Measurements from ENCODE around the gene CCDC17.

CCDC17 gene

DNA sequence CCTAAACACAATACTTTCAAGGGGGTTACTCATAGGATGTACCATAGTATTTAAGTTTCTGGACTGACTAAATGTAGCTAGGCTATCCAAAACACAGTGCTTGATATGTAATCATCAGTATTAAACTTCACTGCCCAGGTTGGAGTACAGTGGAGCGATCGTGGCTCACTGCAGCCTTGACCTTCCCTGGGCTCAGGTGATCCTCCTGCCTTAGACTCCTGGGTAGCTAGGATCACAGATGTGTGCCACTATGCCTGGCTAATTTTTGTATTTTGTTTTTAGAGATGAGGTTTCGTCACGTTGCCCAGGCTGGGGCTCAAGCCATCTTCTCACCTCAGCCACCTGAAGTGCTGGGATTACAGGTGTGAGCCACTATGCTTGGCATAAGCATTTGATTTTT is 29.4 kb downstream of the CCDC17 start:
- TF ChIP-seq CTCF (IDR thresholded peaks at IDR 0.05; ENCODE audit: borderline replicate concordance, control extremely low read depth, extremely low read depth, insufficient read depth, missing control alignments), result no peak
- in situ Hi-C loops (cut with MboI; ENCODE audit: low sequenced_read_pairs, unreplicated experiment), result no loop called here
- no peak for DNase-seq (ENCODE audit: low spot score)

GRCh38 chr1:45589861-45590260 is 34.0 kb downstream of the CCDC17 start:
- no peak for DNase-seq (ENCODE audit: low spot score)
- in situ Hi-C loops (cut with MboI; ENCODE audit: low sequenced_read_pairs, unreplicated experiment), result loop anchor here (10.0 kb wide), 1 partner anchor 225 kb away; no protein-coding TSS in a partner anchor
- TF ChIP-seq CTCF (IDR thresholded peaks at IDR 0.05; ENCODE audit: borderline replicate concordance, control extremely low read depth, extremely low read depth, insufficient read depth, missing control alignments), result no peak

- DNase-seq (ENCODE audit: low spot score), result no peak
- no peak for TF ChIP-seq CTCF (IDR thresholded peaks at IDR 0.05; ENCODE audit: borderline replicate concordance, control extremely low read depth, extremely low read depth, insufficient read depth, missing control alignments)
- in situ Hi-C loops (cut with MboI; ENCODE audit: low sequenced_read_pairs, unreplicated experiment), result loop anchor here (10.0 kb wide), 1 partner anchor 222 kb away; no protein-coding TSS in a partner anchor
Measured at GRCh38 chr1:45586769-45587168, 37.1 kb downstream of the CCDC17 start.

DNA sequence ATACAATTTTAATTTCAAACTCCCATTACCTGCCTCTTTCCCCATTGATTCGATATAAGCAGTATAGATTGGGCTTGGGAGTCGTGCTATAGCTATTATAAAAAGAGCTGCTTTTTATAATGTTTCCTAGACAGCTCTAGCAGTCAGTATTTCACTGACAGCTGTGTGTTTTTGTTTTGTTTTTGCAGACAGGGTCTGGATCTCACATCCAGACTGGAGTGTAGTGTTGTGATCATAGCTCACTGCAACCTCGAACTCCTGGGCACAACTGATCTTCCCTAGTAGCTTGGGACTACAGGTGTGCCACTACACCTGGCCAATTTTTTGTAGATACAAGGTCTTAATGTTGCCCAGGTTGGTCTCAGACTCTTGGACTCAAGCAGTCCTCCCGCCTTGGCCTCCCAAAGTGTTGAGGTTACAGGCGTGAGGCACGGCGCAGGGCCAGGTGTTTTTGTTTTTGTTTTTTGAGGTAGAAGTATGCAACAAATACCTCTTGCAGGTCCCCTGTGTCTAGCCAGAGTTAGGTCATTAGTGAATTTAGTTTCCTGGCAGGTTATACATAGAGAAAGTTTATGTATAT is 38.3 kb downstream of the CCDC17 start:
- no peak for TF ChIP-seq CTCF (IDR thresholded peaks at IDR 0.05; ENCODE audit: borderline replicate concordance, control extremely low read depth, extremely low read depth, insufficient read depth, missing control alignments)

GRCh38 chr1:45585110-45585426 is 38.8 kb downstream of the CCDC17 start:
- no peak for TF ChIP-seq CTCF (IDR thresholded peaks at IDR 0.05; ENCODE audit: borderline replicate concordance, control extremely low read depth, extremely low read depth, insufficient read depth, missing control alignments)
- DNase-seq (ENCODE audit: low spot score), result no peak
- in situ Hi-C loops (cut with MboI; ENCODE audit: low sequenced_read_pairs, unreplicated experiment), result loop anchor here (10.0 kb wide), 1 partner anchor 220 kb away; no protein-coding TSS in a partner anchor

More for the DNA sequence above, 38.3 kb downstream of the CCDC17 start:
- in situ Hi-C loops (cut with MboI; ENCODE audit: low sequenced_read_pairs, unreplicated experiment), result loop anchor here (10.0 kb wide), 1 partner anchor 221 kb away; no protein-coding TSS in a partner anchor
- DNase-seq (ENCODE audit: low spot score), result no peak

GRCh38 chr1:45584351-45585109 is 39.3 kb downstream of the CCDC17 start:
- in situ Hi-C loops (cut with MboI; ENCODE audit: low sequenced_read_pairs, unreplicated experiment), result loop anchor here (10.0 kb wide), 1 partner anchor 220 kb away; no protein-coding TSS in a partner anchor
- no peak for TF ChIP-seq CTCF (IDR thresholded peaks at IDR 0.05; ENCODE audit: borderline replicate concordance, control extremely low read depth, extremely low read depth, insufficient read depth, missing control alignments)
- peak; percentile 92 for DNase-seq (ENCODE audit: low spot score)

All from GM13976 (cell line).